ENCODE data around the gene AFF2. TPM values are rescaled to one million over a fixed set of nuclear protein-coding genes. Genes with fewer than 3 reads are reported as not detected.

The AFF2 gene
- total RNA-seq, 1 donor from 2014 or later = 0.27 TPM

GRCh38 chrX:148713981-148714380 lies 213.6 kb downstream of the AFF2 start:
- H3K27ac ChIP-seq (replicated peaks) = no peak overlapping the region
- intact Hi-C loops (cut with micrococcal nuclease) = no loop called here
- TF ChIP-seq, protein P1, sequence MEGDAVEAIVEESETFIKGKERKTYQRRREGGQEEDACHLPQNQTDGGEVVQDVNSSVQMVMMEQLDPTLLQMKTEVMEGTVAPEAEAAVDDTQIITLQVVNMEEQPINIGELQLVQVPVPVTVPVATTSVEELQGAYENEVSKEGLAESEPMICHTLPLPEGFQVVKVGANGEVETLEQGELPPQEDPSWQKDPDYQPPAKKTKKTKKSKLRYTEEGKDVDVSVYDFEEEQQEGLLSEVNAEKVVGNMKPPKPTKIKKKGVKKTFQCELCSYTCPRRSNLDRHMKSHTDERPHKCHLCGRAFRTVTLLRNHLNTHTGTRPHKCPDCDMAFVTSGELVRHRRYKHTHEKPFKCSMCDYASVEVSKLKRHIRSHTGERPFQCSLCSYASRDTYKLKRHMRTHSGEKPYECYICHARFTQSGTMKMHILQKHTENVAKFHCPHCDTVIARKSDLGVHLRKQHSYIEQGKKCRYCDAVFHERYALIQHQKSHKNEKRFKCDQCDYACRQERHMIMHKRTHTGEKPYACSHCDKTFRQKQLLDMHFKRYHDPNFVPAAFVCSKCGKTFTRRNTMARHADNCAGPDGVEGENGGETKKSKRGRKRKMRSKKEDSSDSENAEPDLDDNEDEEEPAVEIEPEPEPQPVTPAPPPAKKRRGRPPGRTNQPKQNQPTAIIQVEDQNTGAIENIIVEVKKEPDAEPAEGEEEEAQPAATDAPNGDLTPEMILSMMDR (IDR thresholded peaks at IDR 0.05; ENCODE audit: borderline replicate concordance) = no peak
- DNase-seq = no peak
- H3K27me3 ChIP-seq (ENCODE audit: low read depth) = no peaks in the 10 kb centered on the region
- no peaks in the 10 kb centered on the region for H3K9me3 ChIP-seq (replicated peaks)
- H3K4me3 ChIP-seq = no peak overlapping the region
- H3K4me1 ChIP-seq = no peaks in the 10 kb centered on the region
- no peaks in the 10 kb centered on the region for H3K36me3 ChIP-seq

DNA sequence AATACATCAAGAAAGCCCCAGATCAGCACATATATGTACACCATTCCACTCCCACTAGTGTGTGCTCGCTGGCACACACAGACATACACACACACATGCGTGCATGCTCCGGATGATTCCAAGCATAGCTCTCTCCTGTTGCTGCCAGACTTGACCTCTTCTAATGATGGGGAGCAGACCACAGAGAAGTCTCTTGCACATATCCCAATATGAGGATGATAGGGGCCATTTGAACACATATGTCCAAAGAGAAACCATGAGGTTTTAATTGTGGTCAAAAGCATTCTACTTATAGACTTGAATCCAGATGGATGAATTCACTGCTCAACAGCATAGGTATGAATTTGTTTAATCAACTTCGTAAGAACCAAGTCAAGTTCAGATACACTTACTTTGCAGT lies 214.9 kb downstream of the AFF2 start:
- H3K9me3 ChIP-seq (replicated peaks) = no peaks in the 10 kb centered on the region
- intact Hi-C loops (cut with micrococcal nuclease) = no loop called here
- no peaks in the 10 kb centered on the region for H3K4me1 ChIP-seq
- TF ChIP-seq, protein P1 (IDR thresholded peaks at IDR 0.05; ENCODE audit: borderline replicate concordance) = no peak
- no peaks in the 10 kb centered on the region for H3K36me3 ChIP-seq
- H3K27ac ChIP-seq (replicated peaks) = no peak overlapping the region
- no peak overlapping the region for H3K4me3 ChIP-seq
- no peak for DNase-seq
- no peaks in the 10 kb centered on the region for H3K27me3 ChIP-seq (ENCODE audit: low read depth)

DNA sequence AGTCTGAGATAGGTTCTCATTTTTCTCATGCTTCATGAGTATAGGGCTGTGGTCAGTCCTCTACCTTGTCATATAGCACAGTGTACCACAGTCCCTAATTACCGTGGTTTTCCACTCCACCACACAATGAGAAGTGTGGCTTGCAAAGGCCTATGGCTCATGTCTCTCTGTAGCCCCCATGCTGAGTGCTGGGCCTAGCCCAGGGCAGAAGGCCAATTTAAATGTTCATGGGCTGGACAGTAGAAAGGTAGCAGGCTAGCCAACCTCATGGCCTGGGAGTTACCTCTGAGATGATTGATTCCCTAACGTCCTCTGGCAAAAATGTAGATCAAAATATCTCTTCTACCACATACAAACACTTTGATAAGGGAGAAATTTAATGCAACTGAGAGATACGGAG lies 222.5 kb downstream of the AFF2 start:
- Histone ChIP-seq H3K27ac (replicated peaks) (no peak overlapping the region), H3K4me1 (no peaks in the 10 kb centered on the region), H3K36me3 (no peaks in the 10 kb centered on the region), H3K4me3 (no peak overlapping the region), H3K9me3 (replicated peaks) (no peaks in the 10 kb centered on the region), H3K27me3 (ENCODE audit: low read depth) (no peaks in the 10 kb centered on the region)
- no peak for DNase-seq
- intact Hi-C loops (cut with micrococcal nuclease) = no loop called here
- TF ChIP-seq, protein P1 (IDR thresholded peaks at IDR 0.05; ENCODE audit: borderline replicate concordance) = no peak

DNA sequence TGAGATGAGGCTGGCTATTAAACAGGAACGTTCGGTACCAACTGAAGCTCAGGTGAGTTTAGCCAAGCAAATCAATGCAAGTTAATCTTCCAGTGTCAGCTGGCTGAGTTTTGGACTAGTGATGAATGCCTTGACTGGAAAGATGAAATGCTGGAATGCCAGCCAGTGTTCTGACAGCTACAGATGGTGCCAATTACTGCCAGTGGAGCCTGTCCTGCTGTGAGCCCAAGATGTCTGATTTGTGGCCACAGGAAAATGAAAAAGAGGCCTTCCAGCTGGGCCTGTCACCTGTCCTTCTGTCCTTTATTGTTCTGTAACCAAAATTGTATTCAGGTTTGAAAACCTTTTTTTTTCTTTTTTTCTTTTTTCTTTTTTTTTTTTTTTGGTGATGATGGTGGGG lies 223.1 kb downstream of the AFF2 start:
- TF ChIP-seq, protein P1 (IDR thresholded peaks at IDR 0.05; ENCODE audit: borderline replicate concordance) = no peak

DNA sequence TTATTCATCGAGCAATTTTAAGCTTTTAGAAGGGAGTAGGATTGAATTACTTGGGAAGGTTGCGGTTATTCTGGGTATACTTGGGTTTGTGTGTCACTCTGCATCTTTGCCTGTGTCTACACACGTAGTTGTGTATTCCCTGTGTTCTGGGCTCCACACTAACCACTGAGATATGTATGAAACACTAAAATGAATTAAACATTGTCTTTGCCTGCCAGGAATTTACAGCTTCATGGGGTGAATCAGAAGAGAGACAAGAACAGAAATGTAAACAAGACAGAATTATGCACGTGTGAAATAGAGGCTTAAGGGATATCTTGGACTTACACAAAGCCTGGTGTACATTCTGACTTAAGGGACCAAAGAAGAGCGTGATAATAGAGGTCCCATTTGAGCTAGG lies 228.5 kb downstream of the AFF2 start:
- intact Hi-C loops (cut with micrococcal nuclease) = no loop called here

More for the DNA sequence above, 223.1 kb downstream of the AFF2 start:
- Histone ChIP-seq H3K4me1 (no peaks in the 10 kb centered on the region), H3K27ac (replicated peaks) (no peak overlapping the region), H3K36me3 (no peaks in the 10 kb centered on the region), H3K27me3 (ENCODE audit: low read depth) (no peaks in the 10 kb centered on the region), H3K9me3 (replicated peaks) (no peaks in the 10 kb centered on the region), H3K4me3 (no peak overlapping the region)
- intact Hi-C loops (cut with micrococcal nuclease) = no loop called here
- no peak for DNase-seq

More for the DNA sequence above, 228.5 kb downstream of the AFF2 start:
- no peak for DNase-seq
- H3K27ac ChIP-seq (replicated peaks) = no peak overlapping the region
- TF ChIP-seq, protein P1 (IDR thresholded peaks at IDR 0.05; ENCODE audit: borderline replicate concordance) = no peak
- no peaks in the 10 kb centered on the region for H3K36me3 ChIP-seq
- no peaks in the 10 kb centered on the region for H3K4me1 ChIP-seq
- no peaks in the 10 kb centered on the region for H3K9me3 ChIP-seq (replicated peaks)
- no peaks in the 10 kb centered on the region for H3K27me3 ChIP-seq (ENCODE audit: low read depth)
- H3K4me3 ChIP-seq = no peak overlapping the region

Data from left ventricle myocardium inferior (tissue), 1 donor.